Mammary epithelial cell (primary cell): ENCODE measurements around the gene UBR1.
"Not testable (repeated sequence)": the region's sequence is repeated elsewhere in the genome, so short reads cannot be mapped to it uniquely, and the experiment has no call there.

Source experiments
- CTCF ChIP-seq, 2 donors: IDR thresholded peaks in 1 of 2; conservative IDR thresholded peaks in 1 of 2; 2 replicates each; pipeline ENCODE4 v1.5.1; 2011 to 2012; ENCODE audit warnings: inconsistent platforms in 2 of 2, low read length in 2 of 2, mild to moderate bottlenecking in 2 of 2, control low read depth in 1 of 2, low read depth in 1 of 2; ENCODE audit not compliant: insufficient read depth in 1 of 2; ENCODE audit errors: extremely low read depth in 1 of 2
- EZH2 ChIP-seq: IDR thresholded peaks from 2 replicates; pipeline ENCODE4 v1.6.1; 2012; ENCODE audit warnings: low read length, inconsistent platforms, borderline replicate concordance

DNA sequence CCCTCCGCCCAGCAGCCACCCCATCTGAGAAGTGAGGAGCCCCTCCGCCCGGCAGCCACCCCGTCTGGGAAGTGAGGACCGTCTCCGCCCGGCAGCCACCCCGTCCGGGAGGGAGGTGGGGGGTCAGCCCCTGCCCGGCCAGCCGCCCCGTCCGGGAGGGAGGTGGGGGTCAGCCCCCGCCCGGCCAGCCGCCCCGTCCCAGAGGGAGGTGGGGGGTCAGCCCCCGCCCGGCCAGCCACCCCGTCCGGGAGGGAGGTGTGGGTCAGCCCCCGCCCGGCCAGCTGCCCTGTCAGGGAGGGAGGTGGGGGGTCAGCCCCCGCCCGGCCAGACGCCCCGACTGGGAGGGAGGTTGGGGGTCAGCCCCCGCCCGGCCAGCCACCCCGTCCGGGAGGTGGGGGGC lies 91.2 kb downstream of the UBR1 start:
- TF ChIP-seq CTCF (conservative IDR thresholded peaks at IDR 0.05 in 1 of 2, IDR thresholded peaks at IDR 0.05 in 1 of 2; ENCODE audit: extremely low read depth in 1 of 2, insufficient read depth in 1 of 2, low read depth in 1 of 2, low read length in 2 of 2); EZH2: not testable (repeated sequence)
